MM.1S (cell line): ENCODE data around the gene GPR52.

ENCODE experiments used
- DNase-seq: peaks from one replicate; pipeline ENCODE4 v3.0.0-alpha.2; 2015
- H2AFZ ChIP-seq: fragments of 300-600 bp; sonication (generic); 2 replicates; pipeline ENCODE4 v1.6.0; 2016; ENCODE audit warnings: antibody characterized with exemption, low read length
- H3F3A ChIP-seq: fragments of 300-600 bp; sonication (generic); 2 replicates; pipeline ENCODE4 v1.6.1; 2016; ENCODE audit warnings: mild to moderate bottlenecking, antibody characterized with exemption, low read length, moderate library complexity, mixed read lengths; ENCODE audit not compliant: insufficient read depth
- H3K27ac ChIP-seq: fragments of 300-600 bp; sonication (generic); 2 replicates; pipeline ENCODE4 v1.5.1; 2016; ENCODE audit warnings: mild to moderate bottlenecking, low read length
- H3K27me3 ChIP-seq: fragments of 300-600 bp; sonication (generic); replicated peaks from 2 replicates; pipeline ENCODE4 v1.6.0; 2016; ENCODE audit warnings: low read length; ENCODE audit not compliant: insufficient read depth
- H3K36me3 ChIP-seq: fragments of 300-600 bp; sonication (generic); replicated peaks from 2 replicates; pipeline ENCODE4 v1.6.1; 2016; ENCODE audit warnings: mild to moderate bottlenecking, low read length, mixed read lengths; ENCODE audit not compliant: insufficient read depth
- H3K4me1 ChIP-seq: fragments of 300-600 bp; sonication (generic); 2 replicates; pipeline ENCODE4 v1.6.1; 2016; ENCODE audit warnings: low read length, mixed read lengths
- H3K4me2 ChIP-seq: fragments of 300-600 bp; sonication (generic); 2 replicates; pipeline ENCODE4 v1.6.0; 2016; ENCODE audit warnings: low read depth, low read length
- H3K4me3 ChIP-seq: fragments of 300-600 bp; sonication (generic); 2 replicates; pipeline ENCODE4 v1.5.1; 2016; ENCODE audit warnings: low read length, mixed read lengths
- H3K79me2 ChIP-seq: fragments of 300-600 bp; sonication (generic); 2 replicates; pipeline ENCODE4 v1.6.1; 2016; ENCODE audit warnings: mixed run types, low read length, mixed read lengths
- H3K9ac ChIP-seq: fragments of 300-600 bp; sonication (generic); 2 replicates; pipeline ENCODE4 v1.6.1; 2016; ENCODE audit warnings: low read length, mixed read lengths
- H3K9me2 ChIP-seq: fragments of 300-600 bp; sonication (generic); replicated peaks from 2 replicates; pipeline ENCODE4 v1.6.1; 2016; ENCODE audit warnings: mild to moderate bottlenecking, low read length, mixed read lengths; ENCODE audit not compliant: insufficient read depth
- H3K9me3 ChIP-seq: fragments of 300-600 bp; sonication (generic); replicated peaks from 2 replicates; pipeline ENCODE4 v1.6.1; 2016; ENCODE audit warnings: mild to moderate bottlenecking, low read length, mixed read lengths; ENCODE audit not compliant: insufficient read depth
- H4K20me1 ChIP-seq: fragments of 300-600 bp; sonication (generic); 2 replicates; pipeline ENCODE4 v1.6.1; 2016; ENCODE audit warnings: mild to moderate bottlenecking, low read length, moderate library complexity, mixed read lengths; ENCODE audit not compliant: insufficient read depth
- CTCF ChIP-seq: fragments of 300-600 bp; sonication (generic); IDR thresholded peaks from 2 replicates; pipeline ENCODE4 v1.5.1; 2016; ENCODE audit warnings: antibody characterized with exemption, low read length, mixed read lengths
- EZH2 ChIP-seq: fragments of 300-600 bp; sonication (generic); optimal IDR thresholded peaks from 2 replicates; pipeline ENCODE3; 2017; ENCODE audit warnings: low read depth, mild to moderate bottlenecking, antibody characterized with exemption, low read length, mixed read lengths
- EZH2phosphoT487 ChIP-seq: fragments of 300-600 bp; sonication (generic); IDR thresholded peaks from 2 replicates; pipeline ENCODE4 v1.6.1; 2018; ENCODE audit warnings: antibody characterized with exemption, low read length

The GPR52 gene

GRCh38 chr1:174491606-174492005 is 43.8 kb downstream of the GPR52 start:
- Histone ChIP-seq H3K9me3 (no peaks in the 10 kb centered on the region), H3K9ac (no peak overlapping the region), H3K4me1 (no peaks in the 10 kb centered on the region), H4K20me1 (no peaks in the 10 kb centered on the region), H3K27ac (no peak overlapping the region), H3K4me2 (no peak overlapping the region), H3K36me3 (no peaks in the 10 kb centered on the region), H3K79me2 (no peaks in the 10 kb centered on the region), H3K27me3 (no peaks in the 10 kb centered on the region), H3K9me2 (no peaks in the 10 kb centered on the region), H3F3A (no peaks in the 10 kb centered on the region), H2AFZ (no peak overlapping the region), H3K4me3 (no peak overlapping the region)
- no peak for DNase-seq
- TF ChIP-seq CTCF, result no peak
- no peak for TF ChIP-seq EZH2
- TF ChIP-seq EZH2phosphoT487, result no peak

- no peaks in the 10 kb centered on the region for H3K9me2 ChIP-seq
- no peaks in the 10 kb centered on the region for H4K20me1 ChIP-seq
- no peak overlapping the region for H3K9ac ChIP-seq
- H3K79me2 ChIP-seq, result no peaks in the 10 kb centered on the region
- no peak overlapping the region for H3K4me3 ChIP-seq
- H2AFZ ChIP-seq, result no peak overlapping the region
- no peaks in the 10 kb centered on the region for H3K4me1 ChIP-seq
- no peaks in the 10 kb centered on the region for H3F3A ChIP-seq
- no peaks in the 10 kb centered on the region for H3K27me3 ChIP-seq
- DNase-seq, result no peak
- no peaks in the 10 kb centered on the region for H3K9me3 ChIP-seq
- no peak overlapping the region for H3K27ac ChIP-seq
- H3K36me3 ChIP-seq, result no peaks in the 10 kb centered on the region
- H3K4me2 ChIP-seq, result no peak overlapping the region
- no peak for TF ChIP-seq EZH2
- no peak for TF ChIP-seq CTCF
- no peak for TF ChIP-seq EZH2phosphoT487
Observed at GRCh38 chr1:174497478-174497877, 49.7 kb downstream of the GPR52 start.
